Amniotic stem cell (primary cell): ENCODE results near the gene C1QB.
A peak's percentile ranks its signal among the peaks of the same experiment; 100 is the strongest.
"Not testable (repeated sequence)": the region's sequence is repeated elsewhere in the genome, so short reads cannot be mapped to it uniquely, and the experiment has no call there.

Experiments used
- DNase-seq: peaks from one replicate; lab custom pipeline; 2025; lab: John Stamatoyannopoulos, UW

The C1QB gene

DNA sequence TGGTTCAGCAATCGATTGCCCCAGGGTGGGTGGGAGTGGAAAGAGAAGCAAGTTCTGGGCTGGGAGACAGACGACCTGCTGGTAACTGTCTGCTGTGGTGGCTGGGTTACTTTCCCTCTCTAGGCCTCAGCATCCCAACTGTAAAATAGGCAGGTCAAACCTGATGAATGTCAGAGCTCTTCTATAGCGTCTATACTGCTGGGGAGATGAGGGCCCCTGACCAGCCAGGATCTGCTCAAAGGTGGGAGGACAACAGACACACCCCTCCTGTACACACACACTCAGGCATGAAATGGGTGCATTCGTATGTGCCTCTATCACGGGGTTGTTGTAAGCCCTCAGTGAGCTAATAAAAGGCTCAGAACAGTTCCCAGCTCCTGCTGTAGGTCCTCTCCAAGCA lies 44.9 kb downstream of the C1QB start:
- no peak for DNase-seq

DNA sequence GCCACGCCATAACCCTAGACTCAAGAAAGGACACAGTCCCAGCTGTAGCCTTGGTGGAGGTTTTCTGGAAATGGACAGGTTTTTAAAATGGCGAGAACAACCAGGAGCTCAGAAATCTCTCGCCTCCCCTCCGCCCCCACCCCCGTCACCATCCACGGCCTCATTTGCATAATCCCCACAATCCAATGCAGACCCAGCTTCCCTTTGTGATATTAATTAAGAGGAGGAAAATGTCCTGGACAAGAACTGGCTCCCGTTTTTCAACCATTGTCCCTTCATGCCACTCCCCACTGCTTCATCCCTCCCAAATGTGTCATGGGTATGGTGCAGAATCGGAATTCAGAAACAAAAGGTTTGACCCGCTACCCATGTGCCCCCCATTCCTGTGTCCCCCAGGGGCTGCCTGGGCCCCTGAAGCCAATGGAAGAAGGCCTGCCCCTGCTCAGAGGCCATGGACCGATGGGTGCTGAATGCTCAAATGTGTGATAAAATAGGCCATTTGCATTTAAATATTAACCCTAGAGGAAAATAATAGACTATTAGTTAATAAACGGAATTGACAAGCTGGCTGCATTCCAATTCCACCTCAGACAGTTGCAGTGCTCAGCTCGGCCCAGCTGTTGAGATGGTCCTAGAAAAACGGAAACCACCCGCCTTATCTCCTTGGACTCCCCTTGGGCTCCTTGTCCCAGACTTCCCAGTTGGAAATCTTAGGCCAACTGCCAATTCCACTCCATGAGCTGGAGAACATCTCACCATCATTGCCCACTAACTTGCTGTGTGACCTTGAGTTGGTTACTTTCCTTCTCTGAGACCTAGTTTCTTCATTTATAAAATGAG lies 46.9 kb downstream of the C1QB start:
- no peak for DNase-seq

DNA sequence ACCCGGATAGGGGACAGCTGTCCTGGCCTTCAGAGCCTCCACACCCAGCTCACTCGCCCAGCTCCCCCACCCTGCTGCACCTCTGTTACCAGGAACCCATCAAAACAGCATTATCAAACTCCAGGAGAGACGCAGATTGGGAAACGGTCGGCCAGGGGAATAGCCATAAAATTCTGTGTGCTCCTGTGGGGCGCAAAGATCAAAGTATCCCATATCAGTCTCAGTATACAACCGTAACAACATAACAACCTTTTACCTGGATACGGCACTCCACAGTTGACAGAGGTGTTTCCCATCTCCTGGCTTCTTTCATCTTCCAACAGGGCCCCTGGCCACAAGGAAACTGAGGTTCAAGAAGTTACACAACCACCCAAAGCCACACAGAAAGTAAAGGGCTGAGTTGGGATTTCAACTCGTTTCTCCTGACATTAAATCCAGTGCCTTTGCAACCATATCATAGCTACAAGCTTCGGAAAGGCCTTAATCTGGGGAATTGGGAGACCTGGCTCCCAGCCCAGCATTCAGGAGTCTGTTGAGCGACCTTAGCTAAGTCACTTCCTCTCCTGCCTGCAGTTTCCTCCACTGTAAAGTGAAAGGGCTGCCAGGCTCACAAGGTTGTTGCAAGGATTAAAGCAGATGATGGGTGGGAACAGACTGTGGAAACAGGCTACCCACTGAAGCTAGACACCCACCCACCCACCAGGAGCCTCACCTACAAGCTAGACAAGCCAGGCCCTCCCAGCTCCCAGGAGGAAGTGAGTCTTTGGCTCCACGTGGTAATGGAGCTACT lies 49.5 kb downstream of the C1QB start:
- no peak for DNase-seq

DNA sequence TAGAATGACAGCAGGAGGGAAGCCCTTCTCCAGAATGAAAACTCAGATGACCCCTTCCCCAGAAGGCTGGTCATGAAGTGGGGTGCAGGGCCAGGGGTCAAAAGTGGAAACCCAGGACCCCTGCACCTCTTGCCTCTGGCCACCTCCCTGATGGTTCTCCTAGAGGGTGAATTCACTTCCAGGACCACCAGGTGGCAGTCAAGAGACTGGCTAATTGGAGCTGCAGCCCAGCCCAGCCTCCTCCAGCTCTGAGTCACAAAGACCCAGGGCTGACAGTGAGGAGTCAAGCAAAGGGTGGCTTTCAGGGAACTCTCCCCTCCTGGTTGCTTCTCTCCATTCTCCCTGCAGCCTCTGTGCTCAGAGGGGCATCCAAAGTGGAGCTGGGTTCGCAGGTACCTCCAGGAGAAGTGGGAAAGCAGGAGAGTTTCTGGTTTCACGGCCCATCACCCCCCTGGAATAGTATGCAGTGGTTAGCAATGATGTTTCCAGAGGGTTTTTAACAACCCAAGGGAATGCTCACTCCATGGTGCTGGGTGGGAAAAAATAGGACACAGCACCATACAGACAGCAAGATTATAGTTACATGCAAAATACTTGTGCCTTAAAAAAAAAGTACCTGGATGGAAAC lies 51.5 kb downstream of the C1QB start:
- peak; percentile 84 for DNase-seq

DNA sequence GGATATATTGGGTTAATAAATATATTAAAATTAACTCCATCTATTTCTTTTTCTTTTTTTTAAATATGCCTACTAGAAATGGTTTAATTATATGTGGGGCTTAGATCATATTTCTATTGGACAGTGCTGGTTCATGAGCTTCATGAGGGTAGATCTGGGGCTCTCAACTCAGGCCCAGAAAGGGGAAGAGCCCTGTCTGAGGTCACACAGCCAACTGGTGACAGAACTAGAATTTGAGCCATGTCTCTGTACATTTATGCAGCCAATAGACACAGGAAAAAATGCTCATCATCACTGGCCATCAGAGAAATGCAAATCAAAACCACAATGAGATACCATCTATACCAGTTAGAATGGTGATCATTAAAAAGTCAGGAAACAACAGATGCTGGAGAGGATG lies 52.5 kb downstream of the C1QB start:
- DNase-seq, result no peak

DNA sequence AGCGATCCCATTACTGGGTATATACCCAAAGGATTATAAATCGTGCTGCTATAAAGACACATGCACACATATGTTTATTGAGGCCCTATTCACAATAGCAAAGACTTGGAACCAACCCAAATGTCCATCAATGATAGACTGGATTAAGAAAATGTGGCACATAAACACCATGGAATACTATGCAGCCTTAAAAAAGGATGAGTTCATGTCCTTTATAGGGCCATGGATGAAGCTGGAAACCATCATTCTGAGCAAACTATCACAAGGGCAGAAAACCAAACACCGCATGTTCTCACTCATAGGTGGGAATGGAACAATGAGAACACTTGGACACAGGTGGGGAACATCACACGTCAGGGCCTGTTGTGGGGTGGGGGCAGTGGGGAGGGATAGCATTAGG lies 53.1 kb downstream of the C1QB start:
- not testable (repeated sequence) for DNase-seq

DNA sequence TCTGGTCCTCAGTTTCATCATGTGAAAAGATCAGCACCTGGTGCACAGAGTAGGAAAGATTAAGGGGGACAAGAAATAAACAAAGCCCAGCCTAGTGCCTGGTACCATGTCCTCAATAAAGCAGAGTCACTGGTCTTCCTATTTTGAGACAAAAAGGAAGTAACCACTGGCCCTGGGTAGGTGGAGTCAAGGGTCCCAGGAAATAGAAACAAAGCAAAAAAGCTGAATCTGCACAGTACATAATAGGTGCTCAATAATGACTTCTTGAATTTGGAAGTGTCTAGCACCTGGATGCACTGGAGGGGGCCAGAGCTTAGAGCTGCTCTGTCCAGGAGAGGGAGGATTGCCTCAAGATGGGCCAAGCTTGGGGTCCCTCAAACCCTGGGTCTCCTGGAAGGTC lies 55.7 kb downstream of the C1QB start:
- DNase-seq, result no peak

DNA sequence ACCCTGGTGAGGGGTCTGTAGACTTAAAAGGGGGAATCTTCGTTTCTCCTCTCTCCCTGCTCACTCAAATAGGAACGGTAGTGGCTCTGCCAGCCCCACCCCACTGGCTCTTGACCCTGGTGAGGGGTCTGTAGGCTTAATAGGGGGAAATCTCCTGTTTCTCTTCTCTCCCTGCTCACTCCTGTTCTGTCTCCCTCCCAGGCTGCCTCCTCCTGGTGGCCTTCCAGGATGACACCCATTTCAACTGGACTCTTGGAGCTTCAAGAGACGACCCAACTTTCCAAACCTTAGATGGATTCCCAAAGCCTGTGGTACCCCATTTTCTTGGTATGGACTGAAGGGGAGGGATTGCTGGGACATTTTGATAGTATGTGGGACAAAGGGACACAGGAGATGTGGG lies 56.2 kb downstream of the C1QB start:
- DNase-seq, result no peak

DNA sequence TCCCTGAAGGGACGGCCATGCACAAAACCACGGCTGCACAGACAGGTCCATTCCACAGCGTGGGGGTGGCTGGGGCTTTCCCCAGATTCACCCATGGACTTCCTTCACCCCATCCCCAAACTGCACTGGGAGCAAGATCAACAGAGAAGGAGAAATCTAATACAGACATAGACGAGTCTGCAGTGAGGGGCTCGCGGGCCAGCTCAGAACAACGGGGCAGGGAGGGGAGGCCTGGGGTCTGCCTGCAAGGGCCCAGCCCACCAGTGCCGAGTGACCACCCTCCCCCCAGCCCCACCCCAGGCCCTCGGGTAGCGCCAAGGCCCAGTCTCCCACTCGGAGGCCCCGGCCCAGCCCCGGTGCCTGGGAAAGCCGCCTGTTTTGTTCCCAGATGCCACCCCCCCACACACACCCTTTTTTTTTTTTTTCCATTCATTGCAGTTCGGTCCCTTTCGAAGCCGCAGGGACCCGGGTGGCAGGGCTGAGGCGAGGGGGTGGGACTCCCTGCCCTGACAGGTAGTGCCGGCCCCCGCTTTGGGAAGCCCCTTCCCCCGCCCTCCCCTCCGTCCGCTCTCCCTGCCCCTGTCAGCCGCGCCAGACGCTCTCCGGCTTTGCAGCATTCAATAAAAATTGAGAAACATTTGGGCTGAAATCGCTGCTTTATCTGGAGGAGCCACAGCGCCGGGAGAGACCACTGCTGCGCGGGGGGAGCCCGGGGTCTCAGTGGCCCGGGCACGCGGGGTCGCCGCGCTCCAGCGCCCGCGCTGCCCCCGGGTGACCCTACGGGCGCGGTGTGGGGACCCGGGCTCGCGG lies 57.1 kb downstream of the C1QB start:
- peak; percentile 19 for DNase-seq

DNA sequence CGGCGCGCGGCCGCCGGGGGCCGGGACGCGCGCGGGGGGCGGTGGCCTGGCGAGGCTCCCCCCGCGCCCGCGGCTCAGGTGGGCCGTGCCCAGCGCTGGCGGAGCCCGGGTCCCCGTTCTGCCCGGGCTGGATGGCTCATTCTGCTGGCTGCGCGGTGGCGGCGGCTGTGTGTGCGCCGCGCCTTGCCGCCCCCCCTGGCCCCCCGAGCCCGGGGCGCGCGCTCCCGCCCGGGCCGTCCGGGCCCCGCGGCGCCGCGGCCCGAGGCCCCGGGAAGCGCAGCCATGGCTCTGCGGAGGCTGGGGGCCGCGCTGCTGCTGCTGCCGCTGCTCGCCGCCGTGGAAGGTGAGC lies 57.6 kb downstream of the C1QB start, which contains the start of gene EPHB2:
Gene EPHB2, plus strand, starts transcription at position 139 of the 349 bp plus-strand sequence. Its CDS starts 144 bp downstream, at position 283.
- DNase-seq, result peak; percentile 19

DNA sequence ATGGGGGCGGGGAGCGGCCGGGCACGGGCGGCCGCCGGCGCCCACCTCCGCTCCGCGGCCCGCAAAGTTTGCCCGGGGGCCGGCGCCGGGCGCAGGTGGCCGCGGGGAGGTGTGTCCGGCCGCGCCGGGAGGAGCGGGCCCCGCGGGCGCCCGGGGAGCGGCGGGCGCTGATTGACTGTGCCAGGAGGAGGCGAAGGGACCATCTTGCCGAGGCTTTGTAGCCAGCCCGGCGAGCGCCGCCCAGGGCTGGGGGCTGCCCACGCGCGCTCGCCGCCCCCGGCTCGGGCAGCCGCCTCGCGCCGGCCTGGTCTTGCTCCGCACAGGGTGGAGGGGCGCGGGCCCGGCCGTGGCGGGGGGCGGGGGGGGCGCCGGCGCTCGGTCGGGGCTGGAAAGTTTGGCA lies 58.0 kb downstream of the C1QB start:
- no peak for DNase-seq
